Mammary epithelial cell (primary cell): ENCODE results near the gene IGLL5.

Experiments used
- CTCF ChIP-seq, 2 donors: IDR thresholded peaks in 1 of 2; conservative IDR thresholded peaks in 1 of 2; 2 replicates each; pipeline ENCODE4 v1.5.1; 2011 to 2012; ENCODE audit warnings: inconsistent platforms in 2 of 2, low read length in 2 of 2, mild to moderate bottlenecking in 2 of 2, control low read depth in 1 of 2, low read depth in 1 of 2; ENCODE audit not compliant: insufficient read depth in 1 of 2; ENCODE audit errors: extremely low read depth in 1 of 2
- EZH2 ChIP-seq: IDR thresholded peaks from 2 replicates; pipeline ENCODE4 v1.6.1; 2012; ENCODE audit warnings: low read length, inconsistent platforms, borderline replicate concordance

- no peak for TF ChIP-seq CTCF (conservative IDR thresholded peaks at IDR 0.05 in 1 of 2, IDR thresholded peaks at IDR 0.05 in 1 of 2; ENCODE audit: extremely low read depth in 1 of 2, insufficient read depth in 1 of 2, low read depth in 1 of 2, low read length in 2 of 2)
- TF ChIP-seq EZH2: no peak
Measured at GRCh38 chr22:22863001-22863400, 24.6 kb upstream of the IGLL5 start.
